Gastroesophageal sphincter (tissue), 3 donors: ENCODE results near the gene MAN2A2.

Experiments used
- CTCF ChIP-seq, 4 experiments: fragments of 200-600 bp in 2 of 4; fragments of 450-650 bp in 2 of 4; sonication (generic) in 1 of 4; IDR thresholded peaks; one replicate each; pipeline ENCODE4 v1.5.1; 2017 to 2019; ENCODE audit warnings: antibody characterized with exemption in 4 of 4, mild to moderate bottlenecking in 2 of 4, moderate library complexity in 2 of 4
- POLR2AphosphoS5 ChIP-seq: sonication (generic); formaldehyde crosslinking; IDR thresholded peaks from one replicate; pipeline ENCODE4 v1.6.1; 2017; ENCODE audit warnings: antibody characterized with exemption

GRCh38 chr15:90855139-90855538, 48.0 kb upstream of the MAN2A2 start:
- TF ChIP-seq CTCF (IDR thresholded peaks at IDR 0.05) (no peak), POLR2AphosphoS5 (no peak)
